H1 (cell line): ENCODE results near the gene SLC6A17.
A peak's percentile ranks its signal among the peaks of the same experiment; 100 is the strongest.

Source experiments
- CTCF ChIP-seq, 3 experiments: IDR thresholded peaks; 1 replicate in 2 of 3; 2 replicates in 1 of 3; pipeline versions ENCODE4 v1.5.1 to v1.6.1; 2011; ENCODE audit warnings: low read length in 3 of 3, mild to moderate bottlenecking in 3 of 3, inconsistent platforms in 2 of 3, low read depth in 1 of 3, moderate library complexity in 1 of 3; ENCODE audit not compliant: insufficient read depth in 1 of 3; ENCODE audit errors: control extremely low read depth in 1 of 3
- GABPA ChIP-seq: IDR thresholded peaks from 2 replicates; pipeline ENCODE4 v1.6.1; 2011; ENCODE audit warnings: mild to moderate bottlenecking, low read length, moderate library complexity, borderline replicate concordance; ENCODE audit not compliant: insufficient read depth
- GTF2F1 ChIP-seq: IDR thresholded peaks from 2 replicates; pipeline ENCODE4 v1.6.1; 2012; ENCODE audit warnings: low read depth, low read length, improper control_type of control experiment, borderline replicate concordance
- JUND ChIP-seq: IDR thresholded peaks from 2 replicates; pipeline ENCODE4 v1.6.1; 2011; ENCODE audit warnings: mild to moderate bottlenecking, improper control_type of control experiment, low read length
- MAX ChIP-seq: IDR thresholded peaks from 2 replicates; pipeline ENCODE4 v1.6.1; 2012; ENCODE audit warnings: inconsistent platforms
- RXRA ChIP-seq: IDR thresholded peaks from 2 replicates; pipeline ENCODE4 v1.6.1; 2011; ENCODE audit warnings: low read depth, mild to moderate bottlenecking, low read length, moderate library complexity; ENCODE audit not compliant: insufficient read depth
- SIX5 ChIP-seq: IDR thresholded peaks from 2 replicates; pipeline ENCODE4 v1.6.1; 2011; ENCODE audit warnings: mild to moderate bottlenecking, low read depth, low read length
- TAF1 ChIP-seq: IDR thresholded peaks from 2 replicates; pipeline ENCODE4 v1.6.1; 2011; ENCODE audit warnings: mild to moderate bottlenecking, low read depth, low read length
- YY1 ChIP-seq: IDR thresholded peaks from 2 replicates; pipeline ENCODE4 v1.6.1; 2011; ENCODE audit warnings: low read depth, mild to moderate bottlenecking, low read length

- TF ChIP-seq GABPA (no peak), RXRA (no peak), GTF2F1 (no peak), MAX (no peak), CTCF (IDR thresholded peaks at IDR 0.05; ENCODE audit: control extremely low read depth in 1 of 3, insufficient read depth in 1 of 3, low read depth in 1 of 3, low read length in 3 of 3) (peak; percentile 73 to 95 (median 81)), YY1 (no peak), JUND (no peak), TAF1 (no peak), SIX5 (no peak)
Measured at GRCh38 chr1:110196917-110197765, 46.8 kb downstream of the SLC6A17 start.
